SK-N-SH (cell line): ENCODE data around the gene MLLT10. TPM values are rescaled to one million over a fixed set of nuclear protein-coding genes. Genes with fewer than 3 reads are reported as not detected.

Experiments
- CTCF ChIA-PET: fragments of 300-600, 350-600 bp; formaldehyde crosslinking; extraction: SDS; loops from one replicate; lab custom pipeline; 2021; lab: Yijun Ruan, JAX
- POLR2A ChIA-PET: fragments of 350-600 bp; sonication (Branson Sonifier 250); formaldehyde crosslinking; extraction: SDS; loops from one replicate; lab custom pipeline; 2020; ENCODE audit warnings: antibody characterized with exemption, inconsistent platforms; lab: Yijun Ruan, JAX
- DNase-seq: peaks from one replicate; pipeline ENCODE4 v3.0.0; 2012
- H2AFZ ChIP-seq: fragments of 200-600 bp; sonication (generic); 2 replicates; pipeline ENCODE4 v1.8.1; 2016; ENCODE audit warnings: antibody characterized with exemption, mild to moderate bottlenecking, low read depth
- H3F3A ChIP-seq: fragments of 200-600 bp; sonication (generic); replicated peaks from 2 replicates; pipeline ENCODE3; 2016; ENCODE audit warnings: antibody characterized with exemption, mild to moderate bottlenecking; ENCODE audit not compliant: insufficient read depth
- H3K27ac ChIP-seq, 2 experiments: fragments of 200-500 bp in 1 of 2; fragments of 200-600 bp in 1 of 2; sonication (Bioruptor generic) in 1 of 2; sonication (generic), shearing (Covaris generic) in 1 of 2; 2 replicates each; pipeline versions ENCODE4 v1.5.1 to v1.6.1; 2014 to 2016; ENCODE audit warnings: low read depth in 2 of 2, inconsistent platforms in 1 of 2, low read length in 1 of 2, mild to moderate bottlenecking in 1 of 2, mixed read lengths in 1 of 2
- H3K27me3 ChIP-seq: fragments of 200-600 bp; sonication (generic), shearing (Covaris generic); 2 replicates; pipeline ENCODE4 v1.6.1; 2016; ENCODE audit warnings: mixed run types; ENCODE audit not compliant: insufficient read depth
- H3K36me3 ChIP-seq, 2 experiments: fragments of 200-500 bp in 1 of 2; fragments of 200-600 bp in 1 of 2; sonication (Bioruptor generic) in 1 of 2; sonication (generic) in 1 of 2; replicated peaks in 1 of 2; 2 replicates each; pipeline versions ENCODE3 to v1.5.1; 2014 to 2016; ENCODE audit warnings: low read length in 1 of 2, mild to moderate bottlenecking in 1 of 2; ENCODE audit not compliant: insufficient read depth in 2 of 2, control insufficient read depth in 1 of 2
- H3K4me1 ChIP-seq, 2 experiments: fragments of 200-500 bp in 1 of 2; fragments of 200-600 bp in 1 of 2; sonication (Bioruptor generic) in 1 of 2; sonication (generic), shearing (Covaris generic) in 1 of 2; 2 replicates each; pipeline versions ENCODE4 v1.5.1 to v1.6.1; 2014 to 2016; ENCODE audit warnings: low read depth in 1 of 2, low read length in 1 of 2, mixed run types in 1 of 2; ENCODE audit not compliant: insufficient read depth in 2 of 2, control insufficient read depth in 1 of 2
- H3K4me2 ChIP-seq: fragments of 200-600 bp; sonication (generic), shearing (Covaris generic); 2 replicates; pipeline ENCODE4 v1.6.1; 2017; ENCODE audit warnings: mixed run types
- H3K4me3 ChIP-seq, 2 experiments: fragments of 200-500 bp in 1 of 2; fragments of 200-600 bp in 1 of 2; sonication (Bioruptor generic) in 1 of 2; sonication (generic), shearing (Covaris generic) in 1 of 2; 2 replicates each; pipeline versions ENCODE4 v1.5.1 to v1.8.1; 2014 to 2016; ENCODE audit warnings: low read depth in 2 of 2, inconsistent platforms in 1 of 2, low read length in 1 of 2, mild to moderate bottlenecking in 1 of 2, mixed read lengths in 1 of 2, moderate library complexity in 1 of 2
- H3K79me2 ChIP-seq: fragments of 200-600 bp; sonication (generic); 2 replicates; pipeline ENCODE4 v1.8.1; 2017; ENCODE audit warnings: mild to moderate bottlenecking; ENCODE audit not compliant: insufficient read depth
- H3K9ac ChIP-seq: fragments of 200-600 bp; sonication (generic); 2 replicates; pipeline ENCODE4 v1.6.1; 2017; ENCODE audit warnings: mixed run types
- H3K9me2 ChIP-seq: fragments of 200-600 bp; sonication (generic); 2 replicates; pipeline ENCODE4 v1.6.1; 2017; ENCODE audit warnings: mixed run types
- H3K9me3 ChIP-seq: fragments of 200-600 bp; sonication (generic); 2 replicates; pipeline ENCODE4 v1.6.1; 2017; ENCODE audit warnings: mixed run types, mild to moderate bottlenecking, moderate library complexity
- H4K20me1 ChIP-seq: fragments of 200-600 bp; sonication (generic); 2 replicates; pipeline ENCODE4 v1.6.1; 2017; ENCODE audit warnings: mild to moderate bottlenecking, mixed run types; ENCODE audit not compliant: insufficient read depth
- ELF1 ChIP-seq: IDR thresholded peaks from 2 replicates; pipeline ENCODE4 v1.4.0; 2012
- EZH2phosphoT487 ChIP-seq: fragments of 200-600 bp; sonication (generic); IDR thresholded peaks from 2 replicates; pipeline ENCODE4 v1.6.1; 2017; ENCODE audit warnings: low read depth, mixed run types, mild to moderate bottlenecking, antibody characterized with exemption, moderate library complexity, borderline replicate concordance
- FOXJ3 ChIP-seq: sonication (generic); formaldehyde crosslinking; IDR thresholded peaks from 2 replicates; pipeline ENCODE4 v1.5.1; 2020; ENCODE audit warnings: mild to moderate bottlenecking, missing genetic modification reagents
- FOXM1 ChIP-seq: IDR thresholded peaks from 2 replicates; pipeline ENCODE4 v1.4.0; 2012; ENCODE audit warnings: low read depth, mild to moderate bottlenecking
- GABPA ChIP-seq: IDR thresholded peaks from 2 replicates; pipeline ENCODE4 v1.4.0; 2012; ENCODE audit warnings: low read depth, mild to moderate bottlenecking
- MXI1 ChIP-seq: IDR thresholded peaks from 2 replicates; pipeline ENCODE4 v1.6.1; 2012; ENCODE audit warnings: mild to moderate bottlenecking, low read depth, low read length, improper control_type of control experiment
- RFX5 ChIP-seq: IDR thresholded peaks from 2 replicates; pipeline ENCODE4 v1.6.1; 2012; ENCODE audit warnings: mild to moderate bottlenecking, improper control_type of control experiment, low read length
- RXRA ChIP-seq: IDR thresholded peaks from 2 replicates; pipeline ENCODE4 v1.4.0; 2012; ENCODE audit warnings: low read depth, mild to moderate bottlenecking, borderline replicate concordance
- YY1 ChIP-seq: IDR thresholded peaks from 2 replicates; pipeline ENCODE4 v1.4.0; 2012; ENCODE audit warnings: low read depth, mild to moderate bottlenecking
- WGBS: methylation state at CpG from one replicate; pipeline ENCODE4 v1.1.6; 2017; ENCODE audit warnings: low lambda C conversion rate; 5-methylcytosine and 5-hydroxymethylcytosine counted together
- polyA plus RNA-seq, 3 experiments: library from polyadenylated mRNA; depleted of rRNA; stranded (reverse); fragments of >200 nt; gene quantifications; 2 replicates each; pipeline ENCODE4 v1.2.3, GENCODE V29; 2012
- TF ChIP-seq, protein P1 (sequence below): IDR thresholded peaks from 2 replicates; pipeline ENCODE4 v1.4.0; 2012; ENCODE audit warnings: low read depth, borderline replicate concordance
- TF ChIP-seq, protein P2 (sequence below): IDR thresholded peaks from 2 replicates; pipeline ENCODE4 v1.4.0; 2012; ENCODE audit warnings: low read depth
- TF ChIP-seq, protein P3 (sequence below): fragments of 150-350 bp; IDR thresholded peaks from 2 replicates; pipeline ENCODE4 v1.6.1; 2016; ENCODE audit warnings: mild to moderate bottlenecking, low read depth, low read length
- TF ChIP-seq, protein P4 (sequence below): IDR thresholded peaks from 2 replicates; pipeline ENCODE4 v1.4.0; 2012; ENCODE audit warnings: low read depth, borderline replicate concordance
- TF ChIP-seq, protein P5 (sequence below): IDR thresholded peaks from 2 replicates; pipeline ENCODE4 v1.6.1; 2012; ENCODE audit warnings: mild to moderate bottlenecking, low read depth, low read length, moderate library complexity

MLLT10 gene
- polyA plus RNA-seq, 1 of the 3 experiments (the other 2 are of a cell fraction): 26.0 TPM

DNA sequence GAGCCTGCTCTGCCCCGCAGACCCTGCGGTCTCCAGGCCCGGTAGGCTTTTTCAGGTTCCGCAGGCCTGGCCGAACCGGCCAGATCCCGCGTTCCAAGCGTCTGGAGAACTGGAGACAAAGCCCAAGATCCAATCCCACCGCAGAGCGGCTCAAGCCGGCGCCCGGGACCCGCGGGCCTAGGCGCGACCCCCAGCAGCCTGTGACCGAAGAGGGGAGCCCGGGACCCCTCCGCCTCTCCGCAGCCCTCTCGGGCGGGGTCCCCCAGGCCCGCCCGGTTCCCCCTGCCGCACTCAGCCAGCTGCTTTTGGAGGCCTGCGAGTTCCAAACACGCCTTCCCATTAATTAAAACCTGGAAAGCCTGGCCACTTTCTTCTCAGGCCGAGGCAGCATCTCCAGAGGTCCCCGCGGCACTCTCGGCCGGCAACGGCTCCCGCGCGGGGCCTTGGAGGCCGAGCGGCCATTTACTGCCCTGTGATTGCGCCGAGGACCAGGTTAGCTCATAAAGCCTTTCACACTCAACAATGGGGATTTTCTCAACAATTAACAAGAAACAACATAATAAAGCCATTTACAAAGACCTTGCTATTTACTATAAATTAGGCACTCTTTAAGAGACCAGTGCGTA lies 25.2 kb upstream of the MLLT10 start:
- H3K27me3 ChIP-seq: no peaks in the 10 kb centered on the region
- CTCF ChIA-PET: interaction anchor here (1.8 to 3.9 kb wide), 2 partner anchors 12 kb away, joined by 9 to 26 read pairs; no protein-coding TSS in a partner anchor
- H3K9me3 ChIP-seq: no peaks in the 10 kb centered on the region
- H3K36me3 ChIP-seq: no peaks in the 10 kb centered on the region
- TF ChIP-seq EZH2phosphoT487 (no peak), YY1 (no peak), GABPA (no peak), RXRA (no peak), ELF1 (no peak), RFX5 (no peak), FOXJ3 (CRISPR knock-in tag) (no peak)
- TF ChIP-seq, protein P1, sequence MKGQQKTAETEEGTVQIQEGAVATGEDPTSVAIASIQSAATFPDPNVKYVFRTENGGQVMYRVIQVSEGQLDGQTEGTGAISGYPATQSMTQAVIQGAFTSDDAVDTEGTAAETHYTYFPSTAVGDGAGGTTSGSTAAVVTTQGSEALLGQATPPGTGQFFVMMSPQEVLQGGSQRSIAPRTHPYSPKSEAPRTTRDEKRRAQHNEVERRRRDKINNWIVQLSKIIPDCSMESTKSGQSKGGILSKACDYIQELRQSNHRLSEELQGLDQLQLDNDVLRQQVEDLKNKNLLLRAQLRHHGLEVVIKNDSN: no peak
- TF ChIP-seq, protein P2, sequence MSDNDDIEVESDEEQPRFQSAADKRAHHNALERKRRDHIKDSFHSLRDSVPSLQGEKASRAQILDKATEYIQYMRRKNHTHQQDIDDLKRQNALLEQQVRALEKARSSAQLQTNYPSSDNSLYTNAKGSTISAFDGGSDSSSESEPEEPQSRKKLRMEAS: no peak
- H3K4me3 ChIP-seq: no peak overlapping the region
- H3K4me2 ChIP-seq: no peak overlapping the region
- H4K20me1 ChIP-seq: no peaks in the 10 kb centered on the region
- no peak overlapping the region for H3K27ac ChIP-seq
- POLR2A ChIA-PET: no interaction called here
- DNase-seq: no peak
- H3F3A ChIP-seq: no peaks in the 10 kb centered on the region
- H3K9me2 ChIP-seq: no peaks in the 10 kb centered on the region
- 97% methylated on average over 36 of the region's 43 CpGs for WGBS
- H3K4me1 ChIP-seq: peaks cover 0 to 6% of the 10 kb centered on the region in 2 experiments; a peak in 2 of 4 replicates
- no peak overlapping the region for H3K9ac ChIP-seq
- H3K79me2 ChIP-seq: no peaks in the 10 kb centered on the region
- no peak overlapping the region for H2AFZ ChIP-seq

DNA sequence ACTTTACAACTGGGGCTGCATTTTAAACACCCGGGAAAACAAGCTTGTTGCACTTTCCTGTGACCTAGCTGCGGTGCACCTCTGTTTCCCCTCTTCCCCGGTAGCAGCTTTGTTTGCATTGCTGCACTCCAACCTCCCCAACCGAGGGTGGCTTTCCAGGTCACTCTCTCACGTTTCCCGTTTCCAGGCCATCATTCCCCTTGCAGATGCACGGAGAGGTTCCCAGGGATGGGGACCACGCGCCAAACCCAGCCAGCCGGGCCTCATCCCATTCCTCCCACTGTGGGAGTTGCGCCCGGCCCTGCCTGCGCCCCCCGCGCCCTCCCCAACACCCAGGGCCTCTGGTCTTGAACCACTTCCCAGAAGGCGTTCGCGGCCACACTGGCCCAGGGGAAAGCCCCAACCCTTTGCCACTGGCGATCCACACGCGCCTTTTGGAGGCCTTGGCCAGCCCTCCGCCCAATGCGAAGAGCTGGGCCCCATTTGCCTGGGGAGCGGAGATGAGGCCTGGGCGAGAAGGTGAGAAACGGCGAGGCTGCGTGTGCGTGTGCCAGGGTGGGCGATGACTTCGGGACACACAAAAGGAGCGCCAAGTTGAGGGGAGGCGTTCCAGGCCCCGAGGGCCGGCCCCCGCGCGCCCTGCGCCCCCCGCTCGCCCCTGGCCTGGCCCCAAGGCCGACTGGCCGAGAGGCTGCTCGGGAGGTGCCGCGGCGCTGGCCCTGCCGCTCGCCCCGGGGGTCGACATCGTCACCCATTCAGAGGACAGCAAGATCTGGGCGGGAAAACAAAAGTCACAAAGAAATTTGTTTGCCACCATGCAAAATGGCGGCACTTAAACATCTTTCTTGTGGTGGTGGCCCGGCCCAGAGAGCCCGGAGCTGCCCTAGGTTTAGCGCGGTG lies 24.4 kb upstream of the MLLT10 start:
- no peak for DNase-seq
- H3K27me3 ChIP-seq: no peaks in the 10 kb centered on the region
- H3K9ac ChIP-seq: no peak overlapping the region
- POLR2A ChIA-PET: no interaction called here
- no peaks in the 10 kb centered on the region for H3F3A ChIP-seq
- H3K9me3 ChIP-seq: no peaks in the 10 kb centered on the region
- CTCF ChIA-PET: interaction anchor here (1.8 kb wide), 1 partner anchor 13 kb away, joined by 9 read pairs; no protein-coding TSS in a partner anchor
- H3K79me2 ChIP-seq: peaks cover 3% of the 10 kb centered on the region; the same call in 1 of the 2 replicates
- WGBS: 97% methylated on average over 56 of the region's 58 CpGs
- no peaks in the 10 kb centered on the region for H4K20me1 ChIP-seq
- TF ChIP-seq, protein P3, sequence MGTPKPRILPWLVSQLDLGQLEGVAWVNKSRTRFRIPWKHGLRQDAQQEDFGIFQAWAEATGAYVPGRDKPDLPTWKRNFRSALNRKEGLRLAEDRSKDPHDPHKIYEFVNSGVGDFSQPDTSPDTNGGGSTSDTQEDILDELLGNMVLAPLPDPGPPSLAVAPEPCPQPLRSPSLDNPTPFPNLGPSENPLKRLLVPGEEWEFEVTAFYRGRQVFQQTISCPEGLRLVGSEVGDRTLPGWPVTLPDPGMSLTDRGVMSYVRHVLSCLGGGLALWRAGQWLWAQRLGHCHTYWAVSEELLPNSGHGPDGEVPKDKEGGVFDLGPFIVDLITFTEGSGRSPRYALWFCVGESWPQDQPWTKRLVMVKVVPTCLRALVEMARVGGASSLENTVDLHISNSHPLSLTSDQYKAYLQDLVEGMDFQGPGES: no peak
- TF ChIP-seq, protein P4, sequence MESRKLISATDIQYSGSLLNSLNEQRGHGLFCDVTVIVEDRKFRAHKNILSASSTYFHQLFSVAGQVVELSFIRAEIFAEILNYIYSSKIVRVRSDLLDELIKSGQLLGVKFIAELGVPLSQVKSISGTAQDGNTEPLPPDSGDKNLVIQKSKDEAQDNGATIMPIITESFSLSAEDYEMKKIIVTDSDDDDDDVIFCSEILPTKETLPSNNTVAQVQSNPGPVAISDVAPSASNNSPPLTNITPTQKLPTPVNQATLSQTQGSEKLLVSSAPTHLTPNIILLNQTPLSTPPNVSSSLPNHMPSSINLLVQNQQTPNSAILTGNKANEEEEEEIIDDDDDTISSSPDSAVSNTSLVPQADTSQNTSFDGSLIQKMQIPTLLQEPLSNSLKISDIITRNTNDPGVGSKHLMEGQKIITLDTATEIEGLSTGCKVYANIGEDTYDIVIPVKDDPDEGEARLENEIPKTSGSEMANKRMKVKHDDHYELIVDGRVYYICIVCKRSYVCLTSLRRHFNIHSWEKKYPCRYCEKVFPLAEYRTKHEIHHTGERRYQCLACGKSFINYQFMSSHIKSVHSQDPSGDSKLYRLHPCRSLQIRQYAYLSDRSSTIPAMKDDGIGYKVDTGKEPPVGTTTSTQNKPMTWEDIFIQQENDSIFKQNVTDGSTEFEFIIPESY: no peak
- TF ChIP-seq MXI1: no peak
- TF ChIP-seq, protein P5, sequence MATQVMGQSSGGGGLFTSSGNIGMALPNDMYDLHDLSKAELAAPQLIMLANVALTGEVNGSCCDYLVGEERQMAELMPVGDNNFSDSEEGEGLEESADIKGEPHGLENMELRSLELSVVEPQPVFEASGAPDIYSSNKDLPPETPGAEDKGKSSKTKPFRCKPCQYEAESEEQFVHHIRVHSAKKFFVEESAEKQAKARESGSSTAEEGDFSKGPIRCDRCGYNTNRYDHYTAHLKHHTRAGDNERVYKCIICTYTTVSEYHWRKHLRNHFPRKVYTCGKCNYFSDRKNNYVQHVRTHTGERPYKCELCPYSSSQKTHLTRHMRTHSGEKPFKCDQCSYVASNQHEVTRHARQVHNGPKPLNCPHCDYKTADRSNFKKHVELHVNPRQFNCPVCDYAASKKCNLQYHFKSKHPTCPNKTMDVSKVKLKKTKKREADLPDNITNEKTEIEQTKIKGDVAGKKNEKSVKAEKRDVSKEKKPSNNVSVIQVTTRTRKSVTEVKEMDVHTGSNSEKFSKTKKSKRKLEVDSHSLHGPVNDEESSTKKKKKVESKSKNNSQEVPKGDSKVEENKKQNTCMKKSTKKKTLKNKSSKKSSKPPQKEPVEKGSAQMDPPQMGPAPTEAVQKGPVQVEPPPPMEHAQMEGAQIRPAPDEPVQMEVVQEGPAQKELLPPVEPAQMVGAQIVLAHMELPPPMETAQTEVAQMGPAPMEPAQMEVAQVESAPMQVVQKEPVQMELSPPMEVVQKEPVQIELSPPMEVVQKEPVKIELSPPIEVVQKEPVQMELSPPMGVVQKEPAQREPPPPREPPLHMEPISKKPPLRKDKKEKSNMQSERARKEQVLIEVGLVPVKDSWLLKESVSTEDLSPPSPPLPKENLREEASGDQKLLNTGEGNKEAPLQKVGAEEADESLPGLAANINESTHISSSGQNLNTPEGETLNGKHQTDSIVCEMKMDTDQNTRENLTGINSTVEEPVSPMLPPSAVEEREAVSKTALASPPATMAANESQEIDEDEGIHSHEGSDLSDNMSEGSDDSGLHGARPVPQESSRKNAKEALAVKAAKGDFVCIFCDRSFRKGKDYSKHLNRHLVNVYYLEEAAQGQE: no peak
- no peak for TF ChIP-seq FOXM1
- TF ChIP-seq, all 33 proteins: peak for 0
- Histone ChIP-seq H3K9me2 (no peaks in the 10 kb centered on the region), H3K27ac (no peak overlapping the region), H3K4me3 (no peak overlapping the region), H3K4me2 (no peak overlapping the region), H3K36me3 (no peaks in the 10 kb centered on the region), H3K4me1 (peaks cover 4 to 9% of the 10 kb centered on the region in 2 experiments; a peak in 3 of 4 replicates), H2AFZ (no peak overlapping the region)
